ENCODE measurements around the gene CISH. TPM values are rescaled to one million over a fixed set of nuclear protein-coding genes. Genes with fewer than 3 reads are reported as not detected.

Gene CISH
- total RNA-seq, 1 donor from 2014 or later, result 4.7 TPM

DNA sequence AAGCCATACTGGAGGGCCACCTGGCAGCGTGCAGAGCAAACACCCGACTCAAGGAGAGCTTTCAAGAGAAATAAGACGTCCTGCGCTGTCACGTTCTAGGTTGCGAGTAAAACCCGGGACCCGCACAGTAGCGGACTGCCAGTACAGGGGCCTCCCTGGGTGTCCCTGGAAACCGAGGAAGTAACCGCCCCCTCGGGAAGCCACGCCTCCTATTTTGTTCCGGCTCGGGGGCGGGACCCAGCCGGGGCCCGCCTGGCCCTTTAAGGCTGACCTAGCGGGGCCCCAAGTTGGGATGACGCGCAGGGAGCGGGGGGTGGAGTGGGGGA lies 5.2 kb upstream of the CISH start:
- H3K27ac ChIP-seq (ENCODE audit: low read depth, low read length), result peak overlapping the region; percentile 97
- no peaks in the 10 kb centered on the region for H3K9me3 ChIP-seq (ENCODE audit: control insufficient read depth in 3 of 3, low read length in 3 of 3)
- H3K27me3 ChIP-seq (ENCODE audit: control insufficient read depth in 3 of 3, insufficient read depth in 3 of 3, low read length in 3 of 3), result no peaks in the 10 kb centered on the region
- peaks cover 0 to 2% (median 0%) of the 10 kb centered on the region in 3 donors for H3K36me3 ChIP-seq (ENCODE audit: control insufficient read depth in 3 of 3, insufficient read depth in 3 of 3, low read length in 3 of 3)
- H3K9ac ChIP-seq (ENCODE audit: low read depth in 1 of 3, low read length in 3 of 3), result peak overlapping the region; percentile 69 to 75 (median 75)
- H3K4me3 ChIP-seq (ENCODE audit: low read length in 3 of 3), result peak overlapping the region; percentile 78 to 82 (median 79)
- H3K4me1 ChIP-seq (ENCODE audit: control insufficient read depth in 3 of 3, insufficient read depth in 3 of 3, low read length in 3 of 3), result peaks cover 51 to 77% (median 56%) of the 10 kb centered on the region in 3 donors

DNA sequence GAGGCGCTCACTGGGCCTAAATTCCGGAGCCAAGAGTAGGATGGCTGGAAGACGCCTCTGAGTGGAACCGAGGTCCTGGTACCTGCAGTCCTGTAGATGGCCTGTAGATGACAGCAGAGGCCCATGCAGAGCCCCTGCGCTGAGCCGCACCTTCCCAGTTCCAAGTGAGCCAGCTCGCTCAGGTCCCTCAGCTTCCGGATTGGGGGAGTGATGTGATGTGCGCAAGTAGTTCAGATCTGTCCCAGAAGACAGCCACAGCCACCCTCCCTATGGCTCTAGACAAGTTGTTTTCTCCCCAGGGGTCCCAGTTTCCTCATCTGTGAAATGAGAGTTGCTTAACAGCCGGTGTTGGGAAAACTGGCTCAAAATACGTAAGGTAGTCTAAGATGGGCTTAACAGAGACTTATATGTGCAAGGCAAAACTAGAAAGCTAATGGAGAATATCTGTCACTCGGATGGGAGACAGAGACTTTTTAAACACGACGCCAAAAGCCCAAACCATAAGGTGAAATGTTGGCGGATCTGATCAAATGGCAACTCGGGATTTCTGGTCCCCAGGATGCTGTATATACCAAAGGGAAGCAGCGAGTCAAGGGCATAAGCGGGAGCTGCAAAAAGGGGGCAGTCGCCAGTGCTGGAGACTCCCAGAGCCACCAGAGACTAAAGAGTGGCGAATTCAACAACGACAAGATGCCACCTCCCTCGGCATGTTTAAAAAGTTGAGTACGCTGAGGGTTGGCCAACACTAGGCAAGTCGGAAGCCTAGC lies 4.6 kb upstream of the CISH start:
- no peaks in the 10 kb centered on the region for H3K9me3 ChIP-seq (ENCODE audit: control insufficient read depth in 3 of 3, low read length in 3 of 3)
- H3K36me3 ChIP-seq (ENCODE audit: control insufficient read depth in 3 of 3, insufficient read depth in 3 of 3, low read length in 3 of 3), result peaks cover 0 to 2% (median 0%) of the 10 kb centered on the region in 3 donors
- peak overlapping the region; percentile 78 to 82 (median 79) for H3K4me3 ChIP-seq (ENCODE audit: low read length in 3 of 3)
- peaks cover 52 to 77% (median 60%) of the 10 kb centered on the region in 3 donors for H3K4me1 ChIP-seq (ENCODE audit: control insufficient read depth in 3 of 3, insufficient read depth in 3 of 3, low read length in 3 of 3)
- H3K27me3 ChIP-seq (ENCODE audit: control insufficient read depth in 3 of 3, insufficient read depth in 3 of 3, low read length in 3 of 3), result no peaks in the 10 kb centered on the region
- H3K9ac ChIP-seq (ENCODE audit: low read depth in 1 of 3, low read length in 3 of 3), result peak overlapping the region; percentile 69 to 75 (median 75)
- H3K27ac ChIP-seq (ENCODE audit: low read depth, low read length), result peak overlapping the region; percentile 97

DNA sequence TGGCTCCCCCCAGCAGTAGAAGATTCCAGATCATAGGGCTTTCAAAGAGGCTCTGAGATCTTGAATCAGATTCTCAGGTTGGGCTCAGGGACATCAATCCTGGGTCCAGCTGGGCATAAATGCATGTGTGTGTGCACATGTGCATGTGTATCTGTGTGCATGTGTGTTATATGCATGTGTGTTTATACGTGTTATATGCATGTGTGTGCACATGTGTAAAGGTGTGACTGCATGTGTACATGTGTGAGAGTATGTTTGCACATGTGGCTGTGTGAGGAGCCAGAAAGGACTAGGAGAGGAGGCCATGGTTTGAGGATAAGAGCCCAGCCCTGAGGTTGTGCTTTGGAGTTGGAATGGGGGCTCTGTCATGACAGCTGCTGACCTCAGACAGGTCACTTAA lies 3.6 kb upstream of the CISH start:
- Histone ChIP-seq H3K9ac (ENCODE audit: low read depth in 1 of 3, low read length in 3 of 3) (no peak overlapping the region), H3K4me1 (ENCODE audit: control insufficient read depth in 3 of 3, insufficient read depth in 3 of 3, low read length in 3 of 3) (peaks cover 52 to 77% (median 61%) of the 10 kb centered on the region in 3 donors), H3K27me3 (ENCODE audit: control insufficient read depth in 3 of 3, insufficient read depth in 3 of 3, low read length in 3 of 3) (no peaks in the 10 kb centered on the region), H3K36me3 (ENCODE audit: control insufficient read depth in 3 of 3, insufficient read depth in 3 of 3, low read length in 3 of 3) (peaks cover 0 to 2% (median 0%) of the 10 kb centered on the region in 3 donors), H3K4me3 (ENCODE audit: low read length in 3 of 3) (no peak overlapping the region), H3K9me3 (ENCODE audit: control insufficient read depth in 3 of 3, low read length in 3 of 3) (no peaks in the 10 kb centered on the region), H3K27ac (ENCODE audit: low read depth, low read length) (no peak overlapping the region)

DNA sequence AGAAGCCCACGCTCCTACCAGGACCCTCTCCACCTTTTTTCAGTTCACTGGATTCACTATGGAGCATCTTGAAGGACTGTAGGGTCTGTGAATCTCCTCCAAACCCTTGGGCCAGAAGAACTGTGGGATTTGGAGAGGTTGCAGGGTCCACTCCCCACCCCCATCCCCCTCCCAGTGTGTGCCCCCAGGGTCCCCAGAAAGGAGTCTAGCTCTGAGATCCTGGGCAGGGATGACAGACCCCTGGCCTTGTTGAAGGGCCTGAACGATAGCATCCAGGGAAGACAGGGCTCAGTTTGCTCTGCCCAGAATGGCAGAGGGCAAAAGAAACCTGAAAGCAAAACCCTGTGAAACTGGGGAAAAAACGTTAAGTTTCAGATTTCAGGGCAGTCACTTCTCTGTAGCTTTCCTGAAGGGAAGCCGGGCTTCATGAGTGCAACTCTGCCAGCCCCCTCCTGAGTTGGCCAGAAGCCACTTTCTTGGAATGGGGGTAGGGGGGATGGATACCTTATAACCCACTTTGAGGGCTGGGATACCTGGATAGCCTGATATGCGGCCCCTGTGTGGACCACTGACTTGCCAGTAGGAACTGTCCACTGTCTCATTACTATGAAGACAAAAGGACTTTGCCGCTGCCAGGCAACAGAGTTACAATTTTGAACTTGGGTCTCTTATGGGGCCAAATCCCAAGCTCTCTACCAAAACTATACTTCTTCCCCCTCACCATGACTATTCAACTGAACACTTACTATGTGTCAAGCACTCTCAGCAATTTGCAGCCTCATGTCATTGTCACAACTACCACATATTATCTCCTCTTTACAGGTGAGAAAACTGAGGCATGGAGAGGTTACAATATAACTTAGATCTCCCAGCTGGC lies 1.6 kb upstream of the CISH start:
- H3K9ac ChIP-seq (ENCODE audit: low read depth in 1 of 3, low read length in 3 of 3), result peak overlapping the region in 1 of 3 donors; percentile 78
- no peaks in the 10 kb centered on the region for H3K9me3 ChIP-seq (ENCODE audit: control insufficient read depth in 3 of 3, low read length in 3 of 3)
- no peak overlapping the region for H3K27ac ChIP-seq (ENCODE audit: low read depth, low read length)
- H3K4me3 ChIP-seq (ENCODE audit: low read length in 3 of 3), result peak overlapping the region in 1 of 3 donors; percentile 84
- H3K4me1 ChIP-seq (ENCODE audit: control insufficient read depth in 3 of 3, insufficient read depth in 3 of 3, low read length in 3 of 3), result peaks cover 50 to 81% (median 65%) of the 10 kb centered on the region in 3 donors
- peaks cover 3 to 7% (median 5%) of the 10 kb centered on the region in 3 donors for H3K36me3 ChIP-seq (ENCODE audit: control insufficient read depth in 3 of 3, insufficient read depth in 3 of 3, low read length in 3 of 3)
- H3K27me3 ChIP-seq (ENCODE audit: control insufficient read depth in 3 of 3, insufficient read depth in 3 of 3, low read length in 3 of 3), result no peaks in the 10 kb centered on the region

DNA sequence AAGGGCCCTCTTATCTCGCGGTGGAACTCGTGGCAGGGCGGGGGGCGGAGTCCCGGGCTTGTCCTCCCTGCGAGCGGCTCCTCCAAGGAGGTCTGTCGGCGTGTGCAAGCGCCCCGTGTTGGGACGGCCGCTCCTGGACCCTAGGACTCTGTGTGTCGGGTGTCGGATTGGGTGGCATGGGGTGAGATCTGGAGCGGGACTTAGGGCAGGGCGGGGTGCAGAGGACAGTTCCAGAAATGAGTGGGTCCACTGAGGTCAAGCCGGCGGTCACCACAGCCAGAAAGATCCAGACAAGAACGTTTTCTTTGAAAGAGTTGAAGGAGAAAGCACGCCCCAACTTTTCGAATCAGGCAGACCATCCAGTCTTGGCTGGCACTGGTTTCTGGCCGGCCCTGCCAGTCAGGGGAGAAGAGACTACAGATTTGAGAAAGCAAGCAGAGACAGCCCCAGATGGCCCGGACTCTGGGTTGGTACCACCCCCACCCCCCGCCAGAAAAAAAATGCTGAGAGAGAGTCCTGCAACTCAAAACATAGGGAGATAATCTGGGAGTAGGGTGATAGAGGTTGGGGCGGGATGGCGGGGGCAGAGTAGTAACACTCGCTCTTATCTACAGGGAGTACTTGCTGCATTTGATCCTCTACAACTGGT lies 784 bp upstream of the CISH start:
- H3K9me3 ChIP-seq (ENCODE audit: control insufficient read depth in 3 of 3, low read length in 3 of 3), result no peaks in the 10 kb centered on the region
- peaks cover 12 to 15% (median 13%) of the 10 kb centered on the region in 3 donors for H3K36me3 ChIP-seq (ENCODE audit: control insufficient read depth in 3 of 3, insufficient read depth in 3 of 3, low read length in 3 of 3)
- peak overlapping the region; percentile 80 for H3K27ac ChIP-seq (ENCODE audit: low read depth, low read length)
- peak overlapping the region; percentile 57 to 78 (median 73) for H3K9ac ChIP-seq (ENCODE audit: low read depth in 1 of 3, low read length in 3 of 3)
- H3K4me3 ChIP-seq (ENCODE audit: low read length in 3 of 3), result peak overlapping the region; percentile 56 to 89 (median 84)
- H3K4me1 ChIP-seq (ENCODE audit: control insufficient read depth in 3 of 3, insufficient read depth in 3 of 3, low read length in 3 of 3), result peaks cover 51 to 81% (median 65%) of the 10 kb centered on the region in 3 donors
- H3K27me3 ChIP-seq (ENCODE audit: control insufficient read depth in 3 of 3, insufficient read depth in 3 of 3, low read length in 3 of 3), result no peaks in the 10 kb centered on the region

DNA sequence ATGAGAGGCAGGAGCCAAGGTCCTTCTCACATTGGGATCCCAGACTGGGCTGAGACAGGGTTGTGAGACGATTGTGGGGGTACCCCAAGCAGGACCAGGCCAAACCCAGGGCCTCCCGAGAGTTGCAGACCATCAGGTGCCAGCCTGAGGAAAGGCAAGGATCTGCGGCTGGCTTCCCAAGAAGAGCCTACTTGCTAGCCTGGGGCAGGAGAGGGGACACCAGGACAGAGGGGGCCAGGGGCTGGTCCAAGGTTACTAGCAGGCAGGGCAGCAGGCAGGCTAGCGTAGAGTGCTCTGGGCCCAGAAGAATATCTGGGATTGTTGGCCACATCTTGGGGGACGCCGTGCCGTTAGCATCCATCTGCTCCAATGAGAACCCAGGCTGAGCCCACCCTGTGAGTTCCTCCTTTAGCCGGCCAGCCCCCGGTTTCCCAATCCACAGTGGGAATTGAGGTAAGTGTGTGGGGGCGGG lies 546 bp downstream of the CISH start:
- Histone ChIP-seq H3K4me1 (ENCODE audit: control insufficient read depth in 3 of 3, insufficient read depth in 3 of 3, low read length in 3 of 3) (peaks cover 53 to 84% (median 69%) of the 10 kb centered on the region in 3 donors), H3K9me3 (ENCODE audit: control insufficient read depth in 3 of 3, low read length in 3 of 3) (no peaks in the 10 kb centered on the region), H3K4me3 (ENCODE audit: low read length in 3 of 3) (peak overlapping the region; percentile 76 to 89 (median 84)), H3K9ac (ENCODE audit: low read depth in 1 of 3, low read length in 3 of 3) (peak overlapping the region; percentile 78 to 86 (median 85)), H3K36me3 (ENCODE audit: control insufficient read depth in 3 of 3, insufficient read depth in 3 of 3, low read length in 3 of 3) (peaks cover 23 to 24% (median 23%) of the 10 kb centered on the region in 3 donors), H3K27me3 (ENCODE audit: control insufficient read depth in 3 of 3, insufficient read depth in 3 of 3, low read length in 3 of 3) (no peaks in the 10 kb centered on the region), H3K27ac (ENCODE audit: low read depth, low read length) (peak overlapping the region; percentile 80)

DNA sequence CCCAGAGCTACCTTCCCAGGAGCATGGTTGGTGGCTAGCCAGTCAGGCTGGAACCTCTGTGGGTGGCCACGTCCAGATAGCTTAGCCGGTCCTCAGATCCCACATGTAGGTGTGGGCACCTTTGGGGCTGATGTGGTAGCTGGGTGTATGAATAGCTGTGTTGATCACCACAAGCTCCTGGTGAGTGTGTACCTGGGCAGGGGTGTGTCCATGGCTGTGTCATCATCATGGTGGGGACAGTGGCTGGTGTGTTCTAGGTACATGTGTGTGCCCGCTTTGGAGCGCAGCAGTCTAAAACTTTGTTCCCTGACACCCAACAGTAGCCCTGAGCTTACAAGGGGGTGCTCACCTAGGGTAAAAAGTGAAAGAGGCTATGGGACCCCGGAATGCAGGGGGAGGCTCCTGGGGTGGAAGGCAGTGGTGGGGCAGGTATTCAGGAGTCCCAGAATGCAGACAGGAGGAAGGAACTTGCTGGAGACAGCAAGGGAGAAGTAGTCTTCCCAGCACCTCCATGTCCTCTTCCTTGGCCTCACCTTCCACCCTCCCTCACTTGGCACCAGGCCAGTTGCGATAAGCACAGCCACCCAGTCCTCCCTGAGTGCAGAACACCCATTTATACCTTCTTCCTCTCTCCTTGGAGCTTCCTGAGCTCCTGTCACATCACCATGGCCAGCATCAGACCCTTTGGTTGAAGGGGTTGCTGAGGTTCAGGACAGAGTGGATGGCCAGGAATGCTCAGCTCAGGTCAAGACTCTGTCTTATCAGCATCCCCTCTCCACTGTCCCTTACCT lies 1.2 kb downstream of the CISH start:
- peak overlapping the region; percentile 80 for H3K27ac ChIP-seq (ENCODE audit: low read depth, low read length)
- H3K9ac ChIP-seq (ENCODE audit: low read depth in 1 of 3, low read length in 3 of 3), result peak overlapping the region; percentile 78 to 86 (median 85)
- H3K4me1 ChIP-seq (ENCODE audit: control insufficient read depth in 3 of 3, insufficient read depth in 3 of 3, low read length in 3 of 3), result peaks cover 58 to 84% (median 73%) of the 10 kb centered on the region in 3 donors
- no peaks in the 10 kb centered on the region for H3K9me3 ChIP-seq (ENCODE audit: control insufficient read depth in 3 of 3, low read length in 3 of 3)
- H3K4me3 ChIP-seq (ENCODE audit: low read length in 3 of 3), result peak overlapping the region; percentile 76 to 89 (median 84)
- no peaks in the 10 kb centered on the region for H3K27me3 ChIP-seq (ENCODE audit: control insufficient read depth in 3 of 3, insufficient read depth in 3 of 3, low read length in 3 of 3)
- H3K36me3 ChIP-seq (ENCODE audit: control insufficient read depth in 3 of 3, insufficient read depth in 3 of 3, low read length in 3 of 3), result peaks cover 23 to 27% (median 24%) of the 10 kb centered on the region in 3 donors

DNA sequence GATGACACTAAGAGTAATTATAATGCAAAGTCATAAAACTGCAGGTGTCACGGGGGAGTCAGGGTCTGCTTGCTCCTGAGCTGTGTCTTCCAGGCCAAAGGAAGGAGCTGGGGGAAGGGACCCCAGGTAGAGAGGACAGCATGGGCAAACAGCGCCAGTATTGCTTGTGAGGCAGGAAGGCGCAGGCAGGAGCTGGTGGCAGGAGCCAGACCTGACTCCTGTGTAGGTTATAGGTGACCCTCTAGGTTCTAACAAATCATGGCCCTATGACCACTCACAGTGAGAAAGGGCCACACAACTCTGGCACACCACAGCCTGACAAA lies 1.9 kb downstream of the CISH start:
- H3K4me3 ChIP-seq (ENCODE audit: low read length in 3 of 3), result peak overlapping the region; percentile 76 to 89 (median 84)
- peaks cover 64 to 91% (median 79%) of the 10 kb centered on the region in 3 donors for H3K4me1 ChIP-seq (ENCODE audit: control insufficient read depth in 3 of 3, insufficient read depth in 3 of 3, low read length in 3 of 3)
- no peaks in the 10 kb centered on the region for H3K9me3 ChIP-seq (ENCODE audit: control insufficient read depth in 3 of 3, low read length in 3 of 3)
- H3K36me3 ChIP-seq (ENCODE audit: control insufficient read depth in 3 of 3, insufficient read depth in 3 of 3, low read length in 3 of 3), result peaks cover 23 to 27% (median 24%) of the 10 kb centered on the region in 3 donors
- H3K27ac ChIP-seq (ENCODE audit: low read depth, low read length), result no peak overlapping the region
- H3K9ac ChIP-seq (ENCODE audit: low read depth in 1 of 3, low read length in 3 of 3), result peak overlapping the region; percentile 65 to 86 (median 78)
- H3K27me3 ChIP-seq (ENCODE audit: control insufficient read depth in 3 of 3, insufficient read depth in 3 of 3, low read length in 3 of 3), result no peaks in the 10 kb centered on the region
